ENCODE measurements around the gene TGM2. TPM values are rescaled to one million over a fixed set of nuclear protein-coding genes. Genes with fewer than 3 reads are reported as not detected.

The TGM2 gene
- total and polyA plus RNA-seq, 2 donors from 2014 or later = 44.6 to 611 TPM

DNA sequence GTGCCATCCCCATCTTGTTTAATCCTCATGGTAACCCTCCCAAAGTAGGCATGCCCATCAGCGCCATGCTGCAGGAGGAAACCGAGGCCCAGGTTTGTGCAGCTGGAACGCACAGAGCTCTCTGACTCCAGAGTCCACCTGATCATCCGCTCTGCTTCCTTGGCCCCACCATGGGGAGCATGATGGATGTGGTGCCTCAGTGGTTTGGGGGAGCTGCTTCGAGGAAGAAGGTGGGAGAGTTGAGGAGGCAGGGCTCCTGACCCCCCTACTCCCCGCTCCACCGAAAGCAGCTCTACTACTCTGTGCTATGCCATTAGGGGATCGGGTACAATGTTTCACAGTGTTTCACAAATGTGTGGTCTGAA, 52.2 kb downstream of the TGM2 start:
- Histone ChIP-seq H3K27ac (ENCODE audit: low read depth in 2 of 2, low read length in 2 of 2) (no peak overlapping the region), H3K4me1 (ENCODE audit: control insufficient read depth in 2 of 3, insufficient read depth in 2 of 3, low read depth in 1 of 3, low read length in 3 of 3) (peaks cover 3 to 20% (median 19%) of the 10 kb centered on the region in 3 donors), H3K9me3 (ENCODE audit: control insufficient read depth in 2 of 3, insufficient read depth in 1 of 3, low read length in 3 of 3) (no peaks in the 10 kb centered on the region), H3K4me3 (ENCODE audit: low read length in 3 of 3) (no peak overlapping the region), H3K36me3 (ENCODE audit: control insufficient read depth in 2 of 3, insufficient read depth in 3 of 3, low read length in 3 of 3) (no peaks in the 10 kb centered on the region), H3K9ac (ENCODE audit: low read length in 3 of 3) (no peak overlapping the region), H3K27me3 (ENCODE audit: control insufficient read depth, insufficient read depth, low read length) (no peaks in the 10 kb centered on the region)
- no peak for FAIRE-seq
- no peak for DNase-seq
- TF ChIP-seq, protein P1, sequence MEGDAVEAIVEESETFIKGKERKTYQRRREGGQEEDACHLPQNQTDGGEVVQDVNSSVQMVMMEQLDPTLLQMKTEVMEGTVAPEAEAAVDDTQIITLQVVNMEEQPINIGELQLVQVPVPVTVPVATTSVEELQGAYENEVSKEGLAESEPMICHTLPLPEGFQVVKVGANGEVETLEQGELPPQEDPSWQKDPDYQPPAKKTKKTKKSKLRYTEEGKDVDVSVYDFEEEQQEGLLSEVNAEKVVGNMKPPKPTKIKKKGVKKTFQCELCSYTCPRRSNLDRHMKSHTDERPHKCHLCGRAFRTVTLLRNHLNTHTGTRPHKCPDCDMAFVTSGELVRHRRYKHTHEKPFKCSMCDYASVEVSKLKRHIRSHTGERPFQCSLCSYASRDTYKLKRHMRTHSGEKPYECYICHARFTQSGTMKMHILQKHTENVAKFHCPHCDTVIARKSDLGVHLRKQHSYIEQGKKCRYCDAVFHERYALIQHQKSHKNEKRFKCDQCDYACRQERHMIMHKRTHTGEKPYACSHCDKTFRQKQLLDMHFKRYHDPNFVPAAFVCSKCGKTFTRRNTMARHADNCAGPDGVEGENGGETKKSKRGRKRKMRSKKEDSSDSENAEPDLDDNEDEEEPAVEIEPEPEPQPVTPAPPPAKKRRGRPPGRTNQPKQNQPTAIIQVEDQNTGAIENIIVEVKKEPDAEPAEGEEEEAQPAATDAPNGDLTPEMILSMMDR (IDR thresholded peaks at IDR 0.05; ENCODE audit: borderline replicate concordance, extremely low read depth, insufficient read depth) = no peak
- intact Hi-C loops (cut with DNase I) = no loop called here

DNA sequence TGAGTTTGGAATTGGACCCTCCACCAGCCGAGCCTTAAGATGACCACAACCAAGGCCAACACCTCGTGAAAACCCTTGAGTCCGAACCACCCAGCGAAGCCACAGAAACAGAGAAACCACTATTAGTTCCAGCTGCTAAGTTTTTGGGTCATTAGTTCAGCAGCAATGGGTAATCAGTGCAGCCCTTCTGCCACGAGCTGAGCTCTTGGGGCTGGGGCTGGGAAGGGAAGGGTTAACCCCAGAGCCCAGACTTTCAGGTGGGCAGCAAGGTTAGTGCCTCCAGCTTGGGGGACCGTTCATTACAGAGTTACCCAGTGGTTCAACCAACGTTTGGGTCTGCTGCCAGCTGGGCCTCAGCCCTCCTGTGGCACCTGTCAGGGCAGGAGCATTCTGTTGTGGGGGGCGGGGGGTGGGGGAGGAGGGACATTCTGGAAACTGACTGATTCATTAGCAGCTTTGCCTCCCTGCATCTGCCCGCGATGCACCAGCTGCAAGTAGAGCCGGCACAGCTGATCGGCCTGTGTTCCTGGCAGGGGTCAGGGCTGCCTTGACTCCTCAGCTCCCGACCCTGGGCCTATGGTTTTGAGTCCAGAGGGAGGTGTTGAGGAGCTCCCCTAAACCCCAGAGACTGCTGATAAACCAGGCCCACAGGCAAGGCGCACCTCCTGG, 52.7 kb downstream of the TGM2 start:
- no peak overlapping the region for H3K27ac ChIP-seq (ENCODE audit: low read depth in 2 of 2, low read length in 2 of 2)
- H3K9ac ChIP-seq (ENCODE audit: low read length in 3 of 3) = no peak overlapping the region
- H3K4me1 ChIP-seq (ENCODE audit: control insufficient read depth in 2 of 3, insufficient read depth in 2 of 3, low read depth in 1 of 3, low read length in 3 of 3) = peaks cover 3 to 20% (median 19%) of the 10 kb centered on the region in 3 donors
- no peaks in the 10 kb centered on the region for H3K36me3 ChIP-seq (ENCODE audit: control insufficient read depth in 2 of 3, insufficient read depth in 3 of 3, low read length in 3 of 3)
- H3K9me3 ChIP-seq (ENCODE audit: control insufficient read depth in 2 of 3, insufficient read depth in 1 of 3, low read length in 3 of 3) = no peaks in the 10 kb centered on the region
- no peak for FAIRE-seq
- no peaks in the 10 kb centered on the region for H3K27me3 ChIP-seq (ENCODE audit: control insufficient read depth, insufficient read depth, low read length)
- intact Hi-C loops (cut with DNase I) = no loop called here
- peak in 1 of 5 donors; percentile 27 for DNase-seq
- TF ChIP-seq, protein P1 (IDR thresholded peaks at IDR 0.05; ENCODE audit: borderline replicate concordance, extremely low read depth, insufficient read depth) = no peak
- H3K4me3 ChIP-seq (ENCODE audit: low read length in 3 of 3) = no peak overlapping the region

DNA sequence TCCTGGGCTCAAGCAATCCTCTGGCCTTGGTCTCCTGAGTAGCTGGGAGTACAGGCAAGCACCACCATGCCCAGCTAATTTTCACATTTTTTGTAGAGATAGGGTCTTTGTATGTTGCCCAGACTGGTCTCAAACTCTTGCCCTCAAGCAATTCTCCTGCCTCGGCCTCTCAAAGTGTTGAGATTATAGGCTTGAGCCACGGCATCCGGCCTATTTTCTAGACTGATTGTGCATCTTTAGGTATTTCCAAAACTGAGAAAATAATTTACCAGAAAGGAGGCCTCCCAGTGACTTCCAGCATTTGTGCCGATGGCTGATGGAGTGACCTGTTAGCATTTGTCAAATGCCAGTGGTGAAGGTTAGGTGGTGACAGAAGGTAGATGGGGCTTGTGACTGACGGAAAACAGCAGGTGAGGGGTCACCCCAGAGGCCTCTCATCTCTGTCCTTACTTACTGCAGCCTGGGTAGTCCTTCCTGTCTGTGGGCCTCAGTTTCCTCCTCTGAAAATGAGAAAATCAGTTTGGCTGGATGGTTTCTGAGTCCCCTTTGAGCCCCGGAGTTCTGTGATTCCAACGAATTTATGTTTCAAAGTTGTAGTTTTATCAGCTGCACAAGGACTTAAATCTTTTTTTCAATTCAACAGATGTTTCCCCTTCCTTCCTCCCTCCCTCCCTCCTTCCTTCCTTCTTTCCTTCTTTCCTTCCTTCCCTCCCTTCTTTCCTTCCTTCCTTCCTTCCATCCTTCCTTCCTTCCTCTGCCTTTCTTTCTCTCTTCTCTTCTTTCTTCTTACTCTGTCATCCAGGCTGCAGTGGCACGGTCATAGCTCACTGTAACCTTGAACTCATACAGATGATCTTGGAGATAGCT, 53.5 kb downstream of the TGM2 start:
- FAIRE-seq (no peak), DNase-seq (no peak)
- TF ChIP-seq, protein P1 (IDR thresholded peaks at IDR 0.05; ENCODE audit: borderline replicate concordance, extremely low read depth, insufficient read depth) = no peak
- intact Hi-C loops (cut with DNase I) = no loop called here
- no peak overlapping the region for H3K27ac ChIP-seq (ENCODE audit: low read depth in 2 of 2, low read length in 2 of 2)
- no peaks in the 10 kb centered on the region for H3K36me3 ChIP-seq (ENCODE audit: control insufficient read depth in 2 of 3, insufficient read depth in 3 of 3, low read length in 3 of 3)
- H3K9me3 ChIP-seq (ENCODE audit: control insufficient read depth in 2 of 3, insufficient read depth in 1 of 3, low read length in 3 of 3) = no peaks in the 10 kb centered on the region
- no peak overlapping the region for H3K9ac ChIP-seq (ENCODE audit: low read length in 3 of 3)
- no peak overlapping the region for H3K4me3 ChIP-seq (ENCODE audit: low read length in 3 of 3)
- peaks cover 3 to 20% (median 19%) of the 10 kb centered on the region in 3 donors for H3K4me1 ChIP-seq (ENCODE audit: control insufficient read depth in 2 of 3, insufficient read depth in 2 of 3, low read depth in 1 of 3, low read length in 3 of 3)
- no peaks in the 10 kb centered on the region for H3K27me3 ChIP-seq (ENCODE audit: control insufficient read depth, insufficient read depth, low read length)

All from kidney (tissue), 14 donors.